ENCODE measurements around the gene SLC22A23.
A peak's percentile ranks its signal among the peaks of the same experiment; 100 is the strongest.
"Not testable (repeated sequence)": the region's sequence is repeated elsewhere in the genome, so short reads cannot be mapped to it uniquely, and the experiment has no call there.

Gene SLC22A23

GRCh38 chr6:3247255-3248146 is 209.3 kb downstream of the SLC22A23 start:
- Histone ChIP-seq H3K27me3 (ENCODE audit: control insufficient read depth in 1 of 2, insufficient read depth in 1 of 2, low read length in 2 of 2) (peaks cover 0 to 41% of the 10 kb centered on the region in 2 experiments), H3K36me3 (ENCODE audit: control insufficient read depth in 1 of 2, insufficient read depth in 2 of 2, low read depth in 1 of 2, low read length in 2 of 2) (no peaks in the 10 kb centered on the region), H3K4me3 (ENCODE audit: insufficient read depth in 1 of 2, low read depth in 1 of 2, low read length in 2 of 2) (peak overlapping the region in 1 of 2 experiments; percentile 75), H3K4me1 (ENCODE audit: control insufficient read depth, insufficient read depth, low read depth, low read length) (peaks cover 24% of the 10 kb centered on the region), H2AK5ac (ENCODE audit: low read length, severe bottlenecking) (no peak overlapping the region), H3K79me1 (replicated peaks; ENCODE audit: low read length, poor library complexity, severe bottlenecking) (no peaks in the 10 kb centered on the region), H3K14ac (ENCODE audit: low read length in 2 of 2) (no peak overlapping the region), H3K18ac (ENCODE audit: low read depth in 1 of 2, low read length in 2 of 2) (peak overlapping the region; percentile 58 to 60), H2BK15ac (ENCODE audit: low read depth, poor library complexity, severe bottlenecking) (no peak overlapping the region), H3K9me3 (ENCODE audit: control insufficient read depth, low read length) (no peaks in the 10 kb centered on the region), H2BK5ac (ENCODE audit: low read depth, low read length, poor library complexity, severe bottlenecking) (no peak overlapping the region), H4K91ac (ENCODE audit: low read length) (peak overlapping the region; percentile 74), H3K4ac (ENCODE audit: low read depth in 1 of 2, low read length in 2 of 2) (peak overlapping the region; percentile 42 to 62), H2BK120ac (ENCODE audit: low read depth, low read length) (no peak overlapping the region), H2AFZ (ENCODE audit: low read depth, low read length) (peak overlapping the region; percentile 21), H3K4me2 (ENCODE audit: low read length, poor library complexity, severe bottlenecking) (peak overlapping the region; percentile 11), H4K8ac (ENCODE audit: low read length) (peak overlapping the region; percentile 79), H2BK12ac (ENCODE audit: low read length in 2 of 2) (peak overlapping the region in 1 of 2 experiments; percentile 51), H3K27ac (ENCODE audit: low read length, poor library complexity, severe bottlenecking) (peak overlapping the region; percentile 91), H3K9ac (ENCODE audit: low read length) (peak overlapping the region; percentile 72), H3K23ac (ENCODE audit: low read length in 2 of 2) (no peak overlapping the region)
- peak; percentile 87 for DNase-seq
- 25% methylated on average over 32 of the region's 36 CpGs for WGBS

DNA sequence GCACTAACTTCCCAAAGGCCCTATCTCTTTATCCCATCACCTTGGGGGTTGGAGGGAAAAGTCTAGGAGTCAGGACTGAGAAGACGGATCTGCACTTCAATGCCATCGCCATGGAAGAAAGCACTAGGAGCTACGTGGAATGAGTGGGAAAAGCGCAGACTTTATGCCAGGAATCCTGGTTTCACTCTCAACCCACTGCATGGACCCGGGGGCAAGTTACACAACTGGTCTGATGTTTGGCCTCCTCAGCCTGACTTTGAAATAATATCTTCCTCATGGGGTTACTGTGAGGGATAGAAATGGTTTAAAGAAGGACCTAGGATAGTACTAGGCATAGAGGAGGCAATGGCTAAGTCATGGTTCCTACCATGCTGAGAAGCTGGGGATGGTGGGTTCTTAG is 211.6 kb downstream of the SLC22A23 start:
- H2BK5ac ChIP-seq (ENCODE audit: low read depth, low read length, poor library complexity, severe bottlenecking), result no peak overlapping the region
- no peak for DNase-seq
- H3K27ac ChIP-seq (ENCODE audit: low read length, poor library complexity, severe bottlenecking), result no peak overlapping the region
- H3K9ac ChIP-seq (ENCODE audit: low read length), result no peak overlapping the region
- no peak overlapping the region for H3K14ac ChIP-seq (ENCODE audit: low read length in 2 of 2)
- H3K79me1 ChIP-seq (replicated peaks; ENCODE audit: low read length, poor library complexity, severe bottlenecking), result no peaks in the 10 kb centered on the region
- H2BK120ac ChIP-seq (ENCODE audit: low read depth, low read length), result no peak overlapping the region
- H2AFZ ChIP-seq (ENCODE audit: low read depth, low read length), result no peak overlapping the region
- no peak overlapping the region for H3K4me3 ChIP-seq (ENCODE audit: insufficient read depth in 1 of 2, low read depth in 1 of 2, low read length in 2 of 2)
- H3K36me3 ChIP-seq (ENCODE audit: control insufficient read depth in 1 of 2, insufficient read depth in 2 of 2, low read depth in 1 of 2, low read length in 2 of 2), result no peaks in the 10 kb centered on the region
- peaks cover 20% of the 10 kb centered on the region for H3K4me1 ChIP-seq (ENCODE audit: control insufficient read depth, insufficient read depth, low read depth, low read length)
- peak overlapping the region; percentile 2 for H2BK15ac ChIP-seq (ENCODE audit: low read depth, poor library complexity, severe bottlenecking)
- no peak overlapping the region for H4K8ac ChIP-seq (ENCODE audit: low read length)
- H2BK12ac ChIP-seq (ENCODE audit: low read length in 2 of 2), result no peak overlapping the region
- H3K4me2 ChIP-seq (ENCODE audit: low read length, poor library complexity, severe bottlenecking), result no peak overlapping the region
- peaks cover 0 to 39% of the 10 kb centered on the region in 2 experiments for H3K27me3 ChIP-seq (ENCODE audit: control insufficient read depth in 1 of 2, insufficient read depth in 1 of 2, low read length in 2 of 2)
- H3K4ac ChIP-seq (ENCODE audit: low read depth in 1 of 2, low read length in 2 of 2), result no peak overlapping the region
- H3K18ac ChIP-seq (ENCODE audit: low read depth in 1 of 2, low read length in 2 of 2), result no peak overlapping the region
- 99% methylated on average over 5 of the region's 5 CpGs for WGBS
- H3K9me3 ChIP-seq (ENCODE audit: control insufficient read depth, low read length), result no peaks in the 10 kb centered on the region
- no peak overlapping the region for H3K23ac ChIP-seq (ENCODE audit: low read length in 2 of 2)
- H2AK5ac ChIP-seq (ENCODE audit: low read length, severe bottlenecking), result peak overlapping the region; percentile 58
- peak overlapping the region; percentile 23 for H4K91ac ChIP-seq (ENCODE audit: low read length)

- not testable (repeated sequence) for H2BK15ac ChIP-seq (ENCODE audit: low read depth, poor library complexity, severe bottlenecking); H4K91ac ChIP-seq (ENCODE audit: low read length); H3K4me3 ChIP-seq (ENCODE audit: insufficient read depth in 1 of 2, low read depth in 1 of 2, low read length in 2 of 2); H2BK12ac ChIP-seq (ENCODE audit: low read length in 2 of 2); DNase-seq; H3K14ac ChIP-seq (ENCODE audit: low read length in 2 of 2); H4K8ac ChIP-seq (ENCODE audit: low read length); H2AFZ ChIP-seq (ENCODE audit: low read depth, low read length); H2BK5ac ChIP-seq (ENCODE audit: low read depth, low read length, poor library complexity, severe bottlenecking); H3K4me2 ChIP-seq (ENCODE audit: low read length, poor library complexity, severe bottlenecking); H3K4ac ChIP-seq (ENCODE audit: low read depth in 1 of 2, low read length in 2 of 2); H3K36me3 ChIP-seq (ENCODE audit: control insufficient read depth in 1 of 2, insufficient read depth in 2 of 2, low read depth in 1 of 2, low read length in 2 of 2); H2AK5ac ChIP-seq (ENCODE audit: low read length, severe bottlenecking); H3K9me3 ChIP-seq (ENCODE audit: control insufficient read depth, low read length); H3K23ac ChIP-seq (ENCODE audit: low read length in 2 of 2); H3K27ac ChIP-seq (ENCODE audit: low read length, poor library complexity, severe bottlenecking); H3K9ac ChIP-seq (ENCODE audit: low read length); H2BK120ac ChIP-seq (ENCODE audit: low read depth, low read length); H3K79me1 ChIP-seq (replicated peaks; ENCODE audit: low read length, poor library complexity, severe bottlenecking); H3K18ac ChIP-seq (ENCODE audit: low read depth in 1 of 2, low read length in 2 of 2)
- Histone ChIP-seq H3K4me1 (ENCODE audit: control insufficient read depth, insufficient read depth, low read depth, low read length) (peaks cover 20% of the 10 kb centered on the region), H3K27me3 (ENCODE audit: control insufficient read depth in 1 of 2, insufficient read depth in 1 of 2, low read length in 2 of 2) (peaks cover 0 to 42% of the 10 kb centered on the region in 2 experiments)
- WGBS, result 96% methylated on average over 4 of the region's 7 CpGs
Measured at GRCh38 chr6:3244832-3245161, 212.1 kb downstream of the SLC22A23 start.

DNA sequence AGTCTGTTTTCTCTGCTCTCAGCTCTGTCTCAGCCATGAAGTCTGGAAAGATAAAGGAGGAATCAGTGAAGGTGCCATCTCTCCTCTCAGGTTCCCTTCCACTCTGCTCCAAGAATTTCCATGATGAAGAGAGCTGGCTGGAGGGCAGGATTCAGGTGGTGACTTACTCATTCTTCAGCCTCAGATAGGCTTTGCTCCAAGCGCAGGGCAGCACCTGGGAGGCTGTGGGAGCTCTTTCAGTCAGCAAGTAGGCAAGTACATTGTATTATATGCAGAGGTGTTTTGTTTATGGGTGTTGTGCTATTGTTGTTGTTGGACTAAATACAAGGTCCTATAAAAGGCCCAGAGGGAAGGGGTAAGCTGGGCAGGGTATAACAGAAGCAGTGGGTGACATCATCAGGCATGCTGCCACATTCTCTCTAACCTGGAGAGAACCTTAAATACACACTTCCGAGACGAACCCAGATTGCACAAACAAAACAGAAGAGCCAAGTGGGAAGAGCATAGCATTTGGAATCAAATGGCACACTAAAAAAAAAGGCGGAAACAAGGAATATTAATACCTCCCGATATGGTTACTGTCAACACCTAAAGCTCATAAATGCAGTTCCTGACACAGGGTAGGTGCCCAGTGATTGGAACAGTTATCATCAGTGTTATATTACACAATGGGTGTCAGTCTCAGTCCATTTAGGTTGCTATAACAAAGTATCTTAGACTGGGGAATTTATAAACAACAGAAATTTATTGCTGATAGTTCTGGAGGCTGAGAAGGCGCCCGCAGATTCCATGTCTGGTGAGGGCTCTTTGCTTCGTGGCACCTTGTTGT is 212.6 kb downstream of the SLC22A23 start:
- H3K27me3 ChIP-seq (ENCODE audit: control insufficient read depth in 1 of 2, insufficient read depth in 1 of 2, low read length in 2 of 2), result peaks cover 0 to 42% of the 10 kb centered on the region in 2 experiments
- H3K23ac ChIP-seq (ENCODE audit: low read length in 2 of 2), result no peak overlapping the region
- H3K9ac ChIP-seq (ENCODE audit: low read length), result no peak overlapping the region
- no peak overlapping the region for H3K14ac ChIP-seq (ENCODE audit: low read length in 2 of 2)
- DNase-seq, result no peak
- no peak overlapping the region for H4K91ac ChIP-seq (ENCODE audit: low read length)
- H3K4me3 ChIP-seq (ENCODE audit: insufficient read depth in 1 of 2, low read depth in 1 of 2, low read length in 2 of 2), result no peak overlapping the region
- no peak overlapping the region for H2AK5ac ChIP-seq (ENCODE audit: low read length, severe bottlenecking)
- H3K27ac ChIP-seq (ENCODE audit: low read length, poor library complexity, severe bottlenecking), result no peak overlapping the region
- no peak overlapping the region for H2BK5ac ChIP-seq (ENCODE audit: low read depth, low read length, poor library complexity, severe bottlenecking)
- 97% methylated on average over 8 of the region's 8 CpGs for WGBS
- H3K4me2 ChIP-seq (ENCODE audit: low read length, poor library complexity, severe bottlenecking), result no peak overlapping the region
- H3K18ac ChIP-seq (ENCODE audit: low read depth in 1 of 2, low read length in 2 of 2), result no peak overlapping the region
- no peak overlapping the region for H3K4ac ChIP-seq (ENCODE audit: low read depth in 1 of 2, low read length in 2 of 2)
- H3K79me1 ChIP-seq (replicated peaks; ENCODE audit: low read length, poor library complexity, severe bottlenecking), result no peaks in the 10 kb centered on the region
- H3K9me3 ChIP-seq (ENCODE audit: control insufficient read depth, low read length), result no peaks in the 10 kb centered on the region
- no peak overlapping the region for H4K8ac ChIP-seq (ENCODE audit: low read length)
- peaks cover 18% of the 10 kb centered on the region for H3K4me1 ChIP-seq (ENCODE audit: control insufficient read depth, insufficient read depth, low read depth, low read length)
- no peak overlapping the region for H2BK15ac ChIP-seq (ENCODE audit: low read depth, poor library complexity, severe bottlenecking)
- no peak overlapping the region for H2AFZ ChIP-seq (ENCODE audit: low read depth, low read length)
- no peak overlapping the region for H2BK120ac ChIP-seq (ENCODE audit: low read depth, low read length)
- no peaks in the 10 kb centered on the region for H3K36me3 ChIP-seq (ENCODE audit: control insufficient read depth in 1 of 2, insufficient read depth in 2 of 2, low read depth in 1 of 2, low read length in 2 of 2)
- no peak overlapping the region for H2BK12ac ChIP-seq (ENCODE audit: low read length in 2 of 2)

Measured in mesenchymal stem cell (in vitro differentiated cells and primary cell).